HG02885 (cell line): ENCODE measurements around the gene SREBF2.

Source experiments
- ATAC-seq: cut with Tn5 transposase; IDR thresholded peaks from one replicate; pipeline ENCODE4 v1.9.1; 2021; ENCODE audit warnings: mild to moderate bottlenecking; ENCODE audit not compliant: unreplicated experiment, poor library complexity

Gene SREBF2

GRCh38 chr22:41875531-41876270 lies 42.8 kb downstream of the SREBF2 start:
- no peak for ATAC-seq

DNA sequence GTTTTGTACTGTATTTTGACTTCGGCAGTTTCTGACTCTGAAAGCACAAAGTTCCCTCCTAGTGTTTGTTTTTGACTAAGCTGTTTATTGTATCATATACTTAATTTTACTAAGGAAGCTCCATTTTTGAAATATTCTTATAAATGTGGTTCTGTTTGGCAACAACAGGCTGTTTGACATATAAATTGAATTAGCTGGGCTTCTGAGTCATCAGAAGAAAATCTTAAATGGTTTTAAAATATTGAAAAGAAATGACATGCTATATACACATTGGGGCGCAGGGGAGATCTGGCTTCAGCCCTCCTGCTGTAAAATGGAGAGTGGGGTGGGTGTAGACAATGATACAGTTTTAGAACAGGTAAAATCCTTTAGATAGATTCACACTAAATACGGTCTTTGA lies 43.4 kb downstream of the SREBF2 start:
- no peak for ATAC-seq

- ATAC-seq = no peak
Measured at GRCh38 chr22:41876675-41877074, 43.8 kb downstream of the SREBF2 start.

- ATAC-seq = no peak
Measured at GRCh38 chr22:41880653-41881052, 47.7 kb downstream of the SREBF2 start.

- ATAC-seq = no peak
Measured at GRCh38 chr22:41883400-41883799, 50.5 kb downstream of the SREBF2 start.

- ATAC-seq = no peak
Measured at GRCh38 chr22:41885116-41885515, 52.2 kb downstream of the SREBF2 start.

DNA sequence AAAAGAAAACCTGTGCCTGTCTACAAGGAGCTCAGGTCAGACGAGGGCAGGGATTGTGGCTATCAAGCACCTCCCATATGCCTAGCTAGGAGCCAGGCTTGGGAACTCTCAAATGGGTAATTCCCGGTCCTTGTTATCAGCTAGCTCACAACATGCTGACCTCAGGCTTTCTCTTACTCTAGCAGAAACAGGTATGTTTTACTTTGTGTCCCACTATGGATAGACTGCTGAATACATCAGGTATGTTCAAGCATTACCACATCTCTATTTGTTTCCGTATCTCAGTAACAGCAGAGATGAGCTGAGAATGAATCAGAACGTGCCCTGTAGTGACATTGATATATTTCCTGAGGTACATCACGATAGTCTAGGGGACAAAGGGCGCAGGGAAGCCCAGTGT lies 52.6 kb downstream of the SREBF2 start:
- no peak for ATAC-seq

- ATAC-seq = no peak
Measured at GRCh38 chr22:41888627-41889200, 55.8 kb downstream of the SREBF2 start.

- no peak for ATAC-seq
Measured at GRCh38 chr22:41891407-41891806, 58.5 kb downstream of the SREBF2 start.

DNA sequence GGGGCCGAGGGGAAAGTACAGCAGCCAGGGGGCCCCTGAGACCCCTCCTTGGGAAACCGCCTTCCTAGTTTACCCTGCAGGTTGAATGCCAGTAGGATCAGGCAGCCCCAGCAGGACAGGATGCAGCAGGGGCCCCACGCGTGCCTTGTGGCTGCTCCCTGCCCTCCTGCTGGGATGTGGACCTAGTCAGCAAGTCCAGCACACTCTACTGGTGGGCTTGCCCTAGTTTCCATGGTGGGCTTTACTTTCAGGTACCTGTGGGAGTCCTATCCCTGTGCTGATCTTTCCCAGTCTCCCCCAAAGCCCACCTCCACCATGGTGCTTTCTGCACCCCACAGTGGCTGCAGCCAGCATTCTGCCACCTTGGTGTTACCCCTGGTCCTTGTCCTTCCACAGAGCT lies 59.8 kb downstream of the SREBF2 start:
- no peak for ATAC-seq

GRCh38 chr22:41893591-41894375 lies 60.9 kb downstream of the SREBF2 start:
- ATAC-seq = no peak

DNA sequence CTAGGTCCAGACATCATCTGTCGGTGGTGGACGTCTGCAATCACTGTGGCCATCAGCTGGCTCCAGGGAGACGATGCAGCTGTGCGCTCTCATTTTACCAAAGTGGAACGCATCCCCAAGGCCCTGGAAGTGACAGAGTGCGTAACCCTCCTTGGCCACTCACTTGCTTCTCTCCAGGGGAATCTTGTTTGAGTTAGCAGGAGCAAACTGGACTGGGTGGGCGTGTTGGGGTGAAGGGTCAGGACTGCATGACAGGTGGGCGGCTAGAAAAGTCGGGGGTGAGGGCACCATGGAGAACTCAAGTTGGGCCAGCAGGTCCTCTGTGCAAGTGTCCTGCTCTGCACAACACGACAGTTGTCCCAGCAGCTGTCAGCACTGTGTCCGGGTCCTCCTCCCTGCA lies 65.7 kb downstream of the SREBF2 start:
- no peak for ATAC-seq

DNA sequence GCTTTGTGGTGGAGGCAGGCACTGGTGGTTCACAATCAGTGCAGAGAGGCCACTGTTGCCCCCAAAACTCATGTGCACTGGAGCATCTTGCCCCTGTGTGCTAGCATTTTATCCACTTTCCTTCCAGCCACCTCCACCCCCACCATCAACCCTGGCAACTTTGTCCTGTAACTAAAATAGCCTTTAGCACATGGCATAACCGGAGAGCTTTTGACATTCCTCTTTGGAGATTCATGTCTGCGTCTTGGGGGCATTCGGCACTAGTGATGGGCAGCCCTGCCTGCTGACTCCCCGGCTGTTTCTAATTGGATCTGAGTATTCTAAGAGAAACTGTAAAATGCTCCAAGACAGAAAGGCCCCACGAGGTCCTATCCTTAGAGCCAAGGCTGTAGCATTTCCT lies 66.2 kb downstream of the SREBF2 start:
- no peak for ATAC-seq

DNA sequence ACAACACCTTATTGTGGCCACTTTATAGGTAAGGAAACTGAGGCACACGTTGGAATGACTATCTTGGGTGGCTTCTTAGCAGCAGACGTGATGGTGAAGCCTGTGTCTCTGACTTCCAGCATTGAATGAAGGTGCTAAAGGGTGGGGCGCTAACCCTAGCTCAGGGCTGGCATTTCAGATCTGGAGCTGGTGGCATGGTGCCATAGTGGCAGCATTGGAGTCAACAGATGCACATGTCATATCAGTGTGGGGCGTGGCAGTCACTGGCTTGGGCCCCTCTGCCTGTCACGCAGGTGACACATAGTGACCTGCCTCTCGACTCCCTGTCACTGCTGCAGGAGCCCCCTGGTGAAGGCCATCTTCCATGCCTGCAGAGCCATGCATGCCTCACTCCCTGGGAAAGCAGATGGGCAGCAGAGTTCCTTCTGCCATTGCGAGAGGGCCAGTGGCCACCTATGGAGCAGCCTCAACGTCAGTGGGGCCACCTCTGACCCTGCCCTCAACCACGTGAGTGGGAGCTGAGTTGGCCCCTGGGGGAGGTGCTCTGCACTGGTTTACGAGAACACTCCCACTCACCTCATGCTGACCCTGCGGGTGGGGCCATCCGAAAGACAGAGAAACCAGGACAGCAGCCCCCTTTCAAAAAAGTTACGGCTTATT lies 67.2 kb downstream of the SREBF2 start:
- ATAC-seq = no peak

DNA sequence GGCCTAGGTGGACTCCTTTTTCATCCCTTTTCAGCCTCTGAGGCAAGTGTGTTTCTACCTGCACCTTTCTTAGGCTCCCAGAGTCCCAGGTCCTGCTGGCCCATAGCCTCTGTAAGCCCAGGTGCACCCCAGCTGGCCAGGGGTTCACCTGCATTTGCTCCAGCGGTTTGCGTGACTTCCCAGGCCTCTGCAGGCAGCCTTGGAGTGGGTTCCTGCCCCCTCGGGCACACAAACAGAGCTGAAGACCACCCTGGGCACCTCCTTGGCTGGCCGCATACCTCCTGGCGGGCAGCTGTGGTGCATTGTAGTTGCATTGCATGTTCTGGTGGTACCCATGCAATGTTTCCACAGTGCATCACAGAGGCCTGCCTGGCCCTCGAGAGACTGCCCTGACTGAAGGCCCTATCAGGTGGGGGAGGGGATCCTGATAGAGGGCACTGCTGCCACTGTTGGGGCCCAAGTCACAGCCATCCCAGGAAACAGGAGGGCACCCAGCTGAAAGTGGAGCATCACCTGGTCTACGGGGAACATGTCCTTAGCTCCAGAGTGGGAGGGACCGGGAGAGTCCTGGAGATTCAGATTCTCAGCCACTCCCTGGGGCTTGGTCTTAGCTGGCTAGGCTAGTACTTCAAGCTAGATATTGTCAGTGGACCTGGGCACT lies 67.9 kb downstream of the SREBF2 start:
- ATAC-seq = no peak

- no peak for ATAC-seq
Measured at GRCh38 chr22:41902016-41902415, 69.1 kb downstream of the SREBF2 start.

GRCh38 chr22:41902932-41903421 lies 70.1 kb downstream of the SREBF2 start:
- no peak for ATAC-seq

DNA sequence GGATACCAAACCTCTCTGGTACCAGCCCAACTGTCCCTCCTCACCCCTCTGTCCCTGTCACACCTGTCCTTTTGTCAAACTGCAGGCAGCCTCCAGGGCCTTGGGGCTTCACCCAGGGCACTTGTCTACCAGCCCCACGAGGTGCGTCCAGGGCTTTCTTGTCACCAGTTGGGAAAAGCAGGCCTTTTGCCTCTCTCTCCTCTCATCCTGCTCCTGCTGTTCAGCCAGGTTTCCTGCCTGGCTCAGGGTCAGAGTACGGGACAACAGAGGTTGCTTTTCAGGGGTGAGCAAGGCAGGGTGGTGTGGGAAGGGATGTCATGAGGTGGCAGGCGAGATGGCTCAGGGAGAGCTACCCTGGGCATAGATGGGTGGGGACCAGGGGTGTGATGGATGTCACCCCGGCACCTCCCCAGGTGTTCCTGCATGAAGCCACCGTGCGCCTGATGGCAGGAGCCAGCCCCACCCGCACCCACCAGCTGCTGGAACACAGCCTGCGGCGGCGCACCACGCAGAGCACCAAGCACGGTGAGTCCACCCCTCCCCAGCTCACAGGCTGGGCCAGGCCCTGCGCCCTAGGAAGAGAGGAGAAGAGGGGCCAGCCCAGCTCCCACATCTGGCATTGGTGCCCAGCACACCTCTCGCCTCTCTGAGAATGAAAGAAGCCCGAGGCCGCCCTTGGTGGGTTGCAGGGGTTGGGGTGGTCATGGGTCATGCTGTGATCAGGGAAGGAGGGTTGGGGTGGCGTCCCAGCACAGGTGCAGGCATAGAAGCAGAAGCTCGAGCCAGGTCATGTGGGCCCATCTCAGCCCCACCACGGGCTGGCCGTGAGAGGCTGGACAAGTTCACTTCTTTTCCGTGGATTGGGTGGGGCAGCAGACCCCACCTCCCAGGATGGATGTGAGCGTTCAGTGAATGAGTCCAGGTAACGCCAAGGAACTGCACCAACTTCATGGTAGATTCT lies 71.8 kb downstream of the SREBF2 start:
- no peak for ATAC-seq
